Measurements from ENCODE around the gene PRKD2.
"Not testable (repeated sequence)": the region's sequence is repeated elsewhere in the genome, so short reads cannot be mapped to it uniquely, and the experiment has no call there.

The PRKD2 gene

DNA sequence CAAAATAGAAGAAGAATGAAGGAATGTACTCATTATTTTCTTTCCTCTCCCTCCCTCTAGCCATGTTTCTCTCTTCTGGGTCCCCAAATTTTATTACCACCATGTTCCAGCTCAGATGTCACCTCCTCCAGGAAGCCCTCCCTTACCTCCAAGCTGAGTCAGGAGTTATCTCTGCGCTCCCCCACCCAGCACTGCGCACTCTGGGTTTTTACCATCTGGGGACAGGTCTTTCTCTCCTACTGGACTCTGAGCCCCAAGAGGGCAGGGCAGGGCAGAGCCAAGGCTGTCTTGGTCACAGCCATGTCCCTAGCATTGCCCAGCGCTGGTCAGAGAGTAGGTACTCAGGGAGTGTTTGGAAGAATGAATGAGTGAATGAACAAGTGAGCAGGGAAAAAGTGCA is 83.8 kb downstream of the PRKD2 start:
- DNase-seq (ENCODE audit: low read depth in 2 of 2): no peak

DNA sequence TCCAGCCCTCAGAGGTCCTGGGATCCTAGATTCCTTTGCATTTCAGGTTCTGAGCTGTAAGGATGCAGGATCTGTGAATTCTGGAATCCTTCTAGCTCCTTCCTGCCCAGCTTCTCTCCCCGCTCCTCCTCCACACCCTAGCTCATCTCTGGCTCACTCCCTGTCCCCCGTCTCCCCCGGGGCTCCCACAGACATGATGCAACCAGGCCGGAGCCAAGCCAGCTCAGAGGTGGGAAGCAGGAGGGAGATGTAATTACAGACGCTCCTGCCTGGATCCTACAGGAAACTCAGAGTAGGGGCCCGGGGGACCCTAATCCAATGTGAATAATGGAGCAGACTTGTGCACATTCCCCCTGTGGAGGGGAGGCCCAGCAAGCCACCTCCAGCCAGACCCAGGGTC is 85.4 kb downstream of the PRKD2 start:
- no peak for DNase-seq (ENCODE audit: low read depth in 2 of 2)

DNA sequence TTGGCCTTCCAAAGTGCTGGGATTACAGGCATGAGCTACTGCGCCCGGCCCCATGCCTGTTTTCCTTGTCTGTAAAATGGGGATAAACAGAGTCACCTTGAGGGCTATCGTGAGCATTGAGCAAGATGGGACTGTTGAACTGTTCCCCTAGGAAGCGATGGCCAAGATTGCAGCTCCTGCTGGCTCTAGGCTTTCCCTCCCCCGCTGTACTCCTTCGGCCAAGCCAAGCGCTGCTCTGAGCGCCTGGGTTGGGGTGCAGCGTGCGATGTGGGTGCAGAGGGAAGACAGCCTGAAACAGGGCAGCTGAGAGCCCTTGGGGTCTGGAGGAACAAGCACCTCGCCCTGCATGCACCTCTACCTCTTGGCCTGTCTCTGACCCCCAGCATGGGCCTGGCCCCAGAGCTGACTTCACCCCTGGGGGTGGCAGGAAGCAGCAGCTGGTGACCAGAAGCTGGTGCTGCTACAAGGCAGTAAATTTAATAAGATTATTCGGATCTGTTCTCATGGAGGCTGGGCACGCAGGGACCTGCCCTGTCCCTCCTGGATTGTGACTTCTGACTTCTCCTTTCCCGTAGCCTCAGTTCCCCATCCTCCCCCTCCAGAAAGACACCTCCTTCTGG is 86.2 kb downstream of the PRKD2 start:
- DNase-seq (ENCODE audit: low read depth in 2 of 2): no peak

DNA sequence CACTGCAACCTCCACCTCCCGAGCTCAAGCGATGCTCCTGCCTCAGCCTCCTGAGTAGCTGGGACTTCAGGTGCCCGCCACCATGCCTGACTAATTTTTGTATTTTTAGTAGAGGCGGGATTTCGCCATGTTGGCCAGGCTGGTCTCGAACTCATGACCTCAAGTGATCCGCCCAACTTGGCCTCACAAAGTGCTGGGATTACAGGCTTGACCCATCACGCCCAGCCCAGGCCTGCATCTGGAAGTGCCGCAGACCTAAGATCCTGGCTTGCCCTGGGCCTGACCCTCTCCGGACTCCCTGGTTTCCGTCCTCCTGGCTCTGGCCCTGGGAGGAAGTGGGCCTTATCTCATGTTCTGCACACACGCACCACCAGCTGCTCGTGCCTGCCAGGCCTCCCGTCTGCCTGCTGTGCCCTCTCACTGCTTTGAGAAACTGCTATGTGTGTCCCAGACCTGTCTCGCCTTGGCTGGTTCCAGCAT is 87.3 kb downstream of the PRKD2 start:
- DNase-seq (ENCODE audit: low read depth in 2 of 2): no peak

DNA sequence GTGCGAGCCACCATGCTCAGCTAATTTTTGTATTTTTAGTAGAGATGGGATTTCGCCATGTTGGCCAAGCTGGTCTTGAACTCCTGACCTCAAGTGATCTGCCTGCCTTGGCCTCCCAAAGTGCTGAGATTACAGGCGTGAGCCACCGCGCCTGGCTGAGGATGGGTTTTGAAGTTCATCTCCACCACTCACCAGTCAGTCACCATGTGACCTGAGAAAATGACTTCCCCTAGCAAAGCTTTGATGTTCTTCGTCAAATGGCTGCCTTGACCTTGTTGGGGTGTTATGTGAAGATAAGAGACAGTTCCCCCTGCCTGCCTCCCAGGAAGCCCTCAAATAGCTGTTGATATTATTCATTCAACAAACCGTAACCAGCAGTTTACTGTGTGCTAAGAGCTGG is 87.9 kb downstream of the PRKD2 start:
- DNase-seq (ENCODE audit: low read depth in 2 of 2): not testable (repeated sequence)

DNA sequence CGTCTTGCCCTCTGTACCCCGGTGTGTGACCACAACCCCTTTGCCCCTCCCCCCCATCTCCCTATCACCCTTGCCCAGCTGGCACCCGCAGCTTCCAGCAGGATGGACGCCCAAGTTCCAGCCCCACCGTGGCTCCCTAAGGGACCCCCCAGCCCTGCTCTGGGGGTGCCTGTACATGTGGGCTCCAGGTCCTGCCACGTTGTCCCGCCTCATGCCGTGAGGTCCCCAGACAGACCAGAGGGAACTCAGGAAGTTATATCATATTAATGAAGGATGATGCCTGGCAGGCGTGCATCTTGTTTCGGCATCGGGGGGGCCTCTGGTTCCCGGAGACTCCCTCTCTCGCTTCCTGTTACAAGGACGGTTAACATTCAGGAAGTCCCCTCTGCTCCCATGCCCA is 90.5 kb downstream of the PRKD2 start:
- no peak for DNase-seq (ENCODE audit: low read depth in 2 of 2)

DNA sequence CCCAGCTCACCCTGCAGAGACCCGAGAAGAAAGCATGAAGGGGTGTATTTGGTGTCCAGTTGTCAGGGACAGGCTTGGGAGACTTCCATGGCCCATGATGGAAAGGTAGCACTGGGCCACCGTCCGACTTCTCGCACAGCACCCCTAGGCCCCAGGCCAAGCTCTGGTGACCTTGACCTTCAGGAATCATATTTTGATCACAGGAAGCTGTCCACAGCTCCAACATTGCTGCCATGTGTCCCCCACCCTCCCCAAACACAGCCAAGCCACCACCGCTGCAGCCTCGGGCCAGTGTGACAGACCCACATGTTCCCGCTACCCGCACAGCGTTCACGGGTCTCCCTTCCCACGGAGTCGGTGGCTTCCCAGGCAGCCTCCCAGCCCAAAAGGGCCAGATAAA is 91.2 kb downstream of the PRKD2 start:
- no peak for DNase-seq (ENCODE audit: low read depth in 2 of 2)

DNA sequence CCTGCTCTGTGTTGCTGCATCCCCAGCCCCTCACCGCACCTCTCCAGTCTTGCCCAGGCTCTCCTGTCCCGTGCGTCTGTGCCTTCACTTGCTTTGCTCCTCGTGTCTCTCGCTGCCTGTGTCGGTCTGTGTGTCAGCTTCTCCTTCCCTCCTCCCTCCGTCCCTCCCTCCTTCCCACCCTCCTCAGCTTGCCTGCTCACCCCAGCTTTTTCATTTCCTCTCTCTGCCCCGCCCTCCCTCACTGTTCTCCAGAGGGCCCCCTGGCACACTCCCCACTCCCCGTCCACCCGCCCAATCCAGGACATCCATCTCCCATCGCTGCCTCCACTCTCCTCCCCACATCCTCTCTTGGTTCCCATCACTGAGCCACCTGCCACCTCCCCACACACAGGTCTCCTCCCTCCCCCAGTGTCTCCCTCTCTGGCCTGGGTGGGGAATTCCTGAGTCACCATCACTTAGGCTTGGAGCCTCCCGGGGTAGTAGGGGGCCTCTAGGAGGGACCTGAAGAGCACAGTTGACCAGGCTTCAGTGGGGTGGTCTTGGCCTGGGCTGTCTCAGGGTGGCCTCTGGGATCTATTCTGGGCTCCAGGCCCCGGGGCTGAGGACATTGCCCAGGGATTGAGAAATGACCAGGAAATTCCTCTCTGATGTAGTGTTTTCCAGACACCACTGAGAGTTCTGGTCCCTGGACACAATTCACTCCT is 91.8 kb downstream of the PRKD2 start, which contains the start of gene PTGIR:
PTGIR (minus strand) TSS at position 132 of the 704 bp plus-strand sequence. CDS start 864 bp downstream, outside the sequence.
- DNase-seq (ENCODE audit: low read depth in 2 of 2): no peak
